Fibroblast of skin of right biceps (primary cell): Measurements from ENCODE around the gene DCTD.

Experiments
- DNase-seq: peaks from one replicate; pipeline ENCODE4 v3.0.0-alpha.2; 2013

DCTD gene

GRCh38 chr4:182888891-182889290, 28.3 kb downstream of the DCTD start:
- DNase-seq: no peak

DNA sequence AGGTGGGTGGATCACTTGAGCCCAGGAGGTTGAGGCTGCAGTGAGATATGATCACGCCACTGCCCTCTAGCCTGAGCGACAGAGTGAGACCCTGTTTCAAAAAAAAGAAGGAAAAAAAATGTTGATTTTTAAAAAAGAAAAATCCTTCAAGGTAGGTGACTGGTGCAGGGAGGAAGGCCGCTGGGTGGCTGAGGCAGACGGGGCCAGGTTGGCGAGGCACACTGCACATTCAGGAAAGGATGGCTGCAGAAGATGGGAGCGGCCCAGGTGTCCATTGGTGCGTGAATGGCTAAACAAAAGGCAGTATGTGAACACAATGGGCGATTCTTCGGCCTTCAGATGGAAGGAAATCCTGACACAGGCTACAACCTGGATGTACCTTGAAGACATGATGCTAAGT, 30.4 kb downstream of the DCTD start:
- DNase-seq: no peak

DNA sequence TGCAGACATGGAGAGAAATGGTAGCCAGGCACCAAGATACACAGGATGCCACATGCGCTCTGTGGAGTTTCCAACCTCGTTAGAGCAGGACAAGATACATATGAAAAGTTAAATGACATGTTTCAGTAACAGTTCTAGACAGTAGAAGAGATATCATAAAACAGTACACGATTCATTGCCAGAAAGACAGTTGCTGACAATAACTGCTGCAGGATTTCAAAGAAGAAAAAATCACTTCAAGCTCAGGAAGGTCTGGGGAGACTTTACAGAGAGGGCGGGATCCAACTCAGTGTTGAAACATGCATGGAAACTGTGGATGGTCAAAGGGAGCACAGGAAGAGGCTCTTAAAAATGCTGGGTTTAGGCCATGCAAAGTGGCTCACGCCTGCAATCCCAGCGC, 31.0 kb downstream of the DCTD start:
- no peak for DNase-seq

DNA sequence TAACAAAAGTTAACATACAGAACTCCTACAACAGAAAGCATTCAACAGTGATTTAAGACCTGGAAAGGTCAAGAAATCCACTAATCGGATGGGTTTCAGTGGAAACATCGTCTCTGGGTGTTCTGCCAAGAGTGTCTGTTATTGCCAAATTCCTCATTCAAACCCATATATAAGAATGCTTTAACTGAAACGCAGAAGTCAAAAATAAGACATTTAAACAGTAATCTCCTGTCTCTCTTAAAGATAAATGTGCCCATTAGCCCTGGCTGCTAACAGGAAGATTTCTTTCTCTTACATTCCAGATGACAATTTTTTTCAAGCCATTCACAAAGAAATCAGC, 31.5 kb downstream of the DCTD start:
- DNase-seq: peak; percentile 63

DNA sequence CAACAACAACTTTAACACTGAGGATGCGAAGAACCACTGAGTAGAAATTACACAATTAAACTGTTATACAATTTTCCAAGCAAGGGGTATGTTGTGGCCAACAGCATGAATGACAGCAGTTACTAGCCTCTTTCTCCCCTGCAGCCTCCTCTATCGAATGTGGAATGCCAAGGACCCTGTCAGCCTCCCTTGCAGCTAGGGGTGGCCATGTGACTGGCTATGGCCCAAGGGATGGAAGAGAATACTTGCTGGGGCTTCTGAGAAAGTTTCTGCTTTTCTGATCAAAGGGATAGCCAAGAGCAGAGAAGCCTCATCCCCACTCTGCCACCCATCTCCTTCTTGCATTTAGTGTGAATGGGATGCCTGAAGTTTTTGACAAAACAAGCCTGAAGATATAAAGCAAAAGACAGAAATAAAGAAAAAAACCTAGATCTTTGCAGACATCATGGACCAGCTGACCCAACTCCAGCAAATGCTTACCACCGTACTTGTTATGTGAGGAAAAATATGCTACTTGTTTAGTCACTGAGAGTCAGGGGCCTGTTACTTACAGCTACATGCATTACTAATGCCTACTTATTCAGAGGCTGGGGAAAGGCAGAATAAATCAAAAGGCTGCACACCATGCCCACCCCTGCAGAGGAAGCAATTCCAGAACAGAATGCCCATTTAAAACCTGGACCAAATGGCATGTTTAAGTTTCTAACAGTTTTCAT, 32.0 kb downstream of the DCTD start:
- no peak for DNase-seq

- DNase-seq: no peak
Observed at GRCh38 chr4:182884040-182884439, 33.1 kb downstream of the DCTD start.

DNA sequence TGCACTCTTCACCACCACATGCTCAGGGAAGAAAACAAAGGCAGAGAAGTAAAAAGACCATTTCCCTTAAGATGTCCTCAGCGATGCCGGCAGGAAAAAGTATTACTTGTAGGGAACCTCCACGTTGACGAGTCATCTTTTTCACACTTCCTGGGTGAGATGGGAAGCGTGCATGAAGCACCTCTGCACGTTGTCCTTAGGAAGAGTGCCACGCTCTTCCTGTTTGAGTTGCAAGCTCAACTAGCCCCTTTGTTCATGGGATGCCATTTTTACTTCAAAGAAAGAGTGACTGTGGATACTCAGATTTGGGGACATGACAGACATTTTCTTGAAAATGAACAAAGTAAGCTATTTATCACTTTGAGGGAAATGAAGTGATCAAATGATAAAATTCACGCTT, 33.8 kb downstream of the DCTD start:
- DNase-seq: no peak

DNA sequence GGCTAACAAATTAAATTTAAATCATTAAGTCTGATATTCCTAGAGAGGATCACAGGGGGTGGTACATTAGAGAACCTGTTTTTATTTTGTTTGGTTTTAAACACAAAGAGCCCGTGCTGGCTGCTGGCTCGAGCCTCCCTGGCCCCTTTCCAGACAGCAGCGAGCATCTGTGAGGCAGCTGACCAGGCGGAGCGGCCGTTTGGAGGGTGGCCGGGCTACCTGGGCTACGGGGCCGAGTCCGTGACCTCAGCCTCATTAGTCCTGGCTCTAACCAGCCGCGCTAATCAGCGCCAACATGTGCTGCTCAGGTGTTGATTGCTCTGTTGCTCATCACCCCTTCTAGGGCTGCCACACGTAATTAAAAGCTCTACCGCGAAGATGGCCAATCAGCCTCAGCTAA, 35.3 kb downstream of the DCTD start:
- no peak for DNase-seq

DNA sequence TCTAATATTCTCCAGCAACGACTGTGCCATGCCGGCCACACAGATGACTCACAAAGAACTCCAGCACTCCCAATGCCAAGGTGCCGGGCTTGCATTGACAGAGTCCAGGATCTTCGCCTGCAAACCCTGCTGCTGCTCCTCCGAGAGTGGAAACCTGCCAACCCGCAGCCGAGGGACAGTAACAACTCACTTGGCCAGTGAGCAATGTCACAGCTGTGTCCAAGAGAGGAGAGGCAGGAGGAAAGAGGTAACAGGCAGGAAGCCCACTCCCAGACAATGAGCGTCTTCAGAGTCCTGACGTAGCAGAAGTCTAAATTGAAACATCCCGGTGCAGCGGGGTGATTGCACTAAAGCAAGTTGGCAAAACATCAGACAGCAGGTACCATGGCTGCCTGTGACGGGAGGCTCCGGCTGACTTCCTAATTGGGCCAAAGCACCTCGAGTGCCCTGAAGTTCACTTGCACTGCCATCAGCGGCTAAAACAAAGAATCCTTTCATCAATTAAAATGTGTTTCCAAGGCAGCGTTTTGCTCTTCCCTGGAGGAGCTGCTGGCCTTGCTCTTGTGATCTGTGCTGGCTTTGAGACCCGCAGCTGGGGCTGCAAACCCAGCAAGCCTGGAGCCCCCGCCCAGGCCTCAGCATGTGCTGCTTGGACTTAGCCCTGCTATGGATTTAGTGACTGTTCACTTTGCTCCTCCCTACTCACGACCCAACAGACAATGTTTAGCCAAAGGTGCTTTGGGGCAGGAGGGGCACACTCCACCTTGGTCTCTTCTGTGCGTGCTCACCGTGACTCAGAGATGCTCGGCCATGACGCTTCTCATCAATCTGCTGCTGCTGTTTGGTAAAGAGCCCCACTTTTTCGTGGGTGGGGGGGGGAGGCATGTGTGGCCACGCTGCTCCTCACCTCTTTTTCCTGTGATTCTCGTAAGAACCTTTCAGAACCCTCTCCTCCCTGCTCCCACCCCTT, 36.5 kb downstream of the DCTD start:
- no peak for DNase-seq

DNA sequence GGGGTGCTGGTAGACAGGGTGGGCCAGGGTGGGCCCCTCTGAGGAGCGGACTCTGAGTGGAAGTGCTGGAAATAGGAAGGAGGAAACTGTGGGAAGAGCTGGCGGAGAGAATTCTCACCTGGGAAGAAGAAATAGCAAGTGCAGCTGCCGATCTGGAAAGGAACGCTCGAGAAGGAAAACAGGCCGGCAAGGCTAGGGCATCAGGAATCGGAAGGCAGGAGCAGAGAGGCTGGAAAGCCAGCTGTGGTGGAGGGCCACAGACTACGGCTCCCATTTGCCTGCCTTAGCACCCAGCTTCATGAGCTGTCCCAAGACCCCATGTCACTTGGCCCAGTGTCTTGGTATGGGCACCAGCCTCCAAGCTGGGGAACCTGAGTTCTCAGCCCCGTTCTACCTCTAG, 37.3 kb downstream of the DCTD start:
- no peak for DNase-seq

DNA sequence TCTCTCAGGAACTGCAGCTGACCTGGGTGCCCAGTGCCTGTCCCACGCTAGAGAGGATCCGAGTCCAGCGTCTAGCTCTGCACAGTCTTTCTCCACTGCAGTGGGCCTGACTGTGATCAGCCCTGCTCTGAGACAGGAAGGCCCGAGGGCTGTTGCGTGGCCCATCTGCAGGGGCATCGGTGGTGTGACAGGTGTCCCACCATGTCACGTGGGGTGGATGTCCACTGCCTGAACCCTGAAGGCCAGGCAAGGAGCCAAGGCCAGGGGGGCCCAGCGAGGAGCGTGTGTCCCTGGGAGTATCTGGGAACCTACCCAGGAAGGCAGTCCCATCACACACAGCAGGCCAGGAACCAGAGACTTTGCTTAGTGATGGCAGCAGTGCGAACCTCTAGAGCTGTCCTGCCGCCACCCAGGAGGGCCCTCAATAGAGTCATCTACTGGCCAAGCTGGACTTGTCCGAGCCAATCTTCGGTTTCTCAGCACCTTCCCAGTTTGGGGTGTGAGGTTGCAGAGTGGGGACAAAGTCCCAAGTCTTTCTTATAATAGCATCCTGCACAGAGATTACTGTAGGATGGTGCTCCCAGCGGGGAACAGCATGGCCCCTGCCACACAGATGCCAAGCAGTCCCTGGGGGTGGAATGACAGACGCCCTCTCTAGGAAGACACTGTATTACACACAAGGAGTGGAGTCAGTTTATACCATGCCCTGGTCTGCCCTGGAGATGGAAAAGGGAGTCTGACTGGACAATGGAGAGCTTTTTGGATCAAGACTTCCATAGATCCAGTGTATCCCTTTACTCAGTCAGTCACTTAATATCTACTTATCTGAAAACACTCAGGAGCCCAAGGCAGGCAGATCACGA, 38.3 kb downstream of the DCTD start:
- no peak for DNase-seq

DNA sequence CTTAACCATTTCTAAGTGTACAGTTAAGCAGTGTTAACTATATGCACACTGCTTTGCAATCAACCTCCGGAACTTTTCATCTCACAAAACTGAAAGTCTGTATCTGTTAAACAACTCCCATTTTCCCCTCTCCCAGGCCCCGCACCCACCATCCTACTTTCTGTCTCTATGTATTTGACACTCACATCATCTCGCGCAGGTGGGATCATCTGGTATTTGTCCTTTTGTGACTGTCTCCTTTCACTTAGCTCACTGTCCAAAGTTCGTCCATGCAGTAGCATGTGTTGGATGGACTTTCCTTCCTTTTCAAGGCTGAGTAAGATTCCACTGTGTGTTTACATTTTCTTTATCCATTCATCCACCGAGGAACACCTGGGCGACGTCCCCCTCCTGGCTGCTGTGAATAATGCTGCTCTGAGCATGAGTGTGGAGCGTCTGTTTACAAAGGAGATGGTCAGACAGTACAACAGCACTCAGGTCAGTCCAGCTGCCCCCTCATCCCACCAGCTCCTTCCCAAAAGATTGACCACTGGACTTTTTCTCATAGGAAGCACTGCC, 39.8 kb downstream of the DCTD start:
- DNase-seq: no peak

DNA sequence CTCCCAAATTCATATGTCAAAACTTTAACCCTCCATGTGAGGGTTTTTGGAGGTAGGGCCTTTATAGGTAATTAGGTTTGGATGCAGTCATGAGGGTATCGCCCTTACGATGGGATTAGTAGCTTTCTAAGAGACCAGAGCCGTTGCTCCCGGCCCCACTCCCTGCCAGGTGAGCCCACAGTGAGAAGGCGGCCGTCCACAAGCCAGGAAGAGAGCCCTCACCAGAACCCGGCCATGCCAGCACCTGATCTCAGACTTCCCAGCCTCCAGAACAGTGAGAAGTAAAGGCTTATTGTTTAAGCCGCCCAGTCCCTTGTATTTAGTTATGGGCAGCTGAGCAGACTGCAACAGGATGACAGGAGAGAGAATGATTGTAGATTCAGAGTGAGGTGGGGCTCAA, 40.8 kb downstream of the DCTD start:
- no peak for DNase-seq

DNA sequence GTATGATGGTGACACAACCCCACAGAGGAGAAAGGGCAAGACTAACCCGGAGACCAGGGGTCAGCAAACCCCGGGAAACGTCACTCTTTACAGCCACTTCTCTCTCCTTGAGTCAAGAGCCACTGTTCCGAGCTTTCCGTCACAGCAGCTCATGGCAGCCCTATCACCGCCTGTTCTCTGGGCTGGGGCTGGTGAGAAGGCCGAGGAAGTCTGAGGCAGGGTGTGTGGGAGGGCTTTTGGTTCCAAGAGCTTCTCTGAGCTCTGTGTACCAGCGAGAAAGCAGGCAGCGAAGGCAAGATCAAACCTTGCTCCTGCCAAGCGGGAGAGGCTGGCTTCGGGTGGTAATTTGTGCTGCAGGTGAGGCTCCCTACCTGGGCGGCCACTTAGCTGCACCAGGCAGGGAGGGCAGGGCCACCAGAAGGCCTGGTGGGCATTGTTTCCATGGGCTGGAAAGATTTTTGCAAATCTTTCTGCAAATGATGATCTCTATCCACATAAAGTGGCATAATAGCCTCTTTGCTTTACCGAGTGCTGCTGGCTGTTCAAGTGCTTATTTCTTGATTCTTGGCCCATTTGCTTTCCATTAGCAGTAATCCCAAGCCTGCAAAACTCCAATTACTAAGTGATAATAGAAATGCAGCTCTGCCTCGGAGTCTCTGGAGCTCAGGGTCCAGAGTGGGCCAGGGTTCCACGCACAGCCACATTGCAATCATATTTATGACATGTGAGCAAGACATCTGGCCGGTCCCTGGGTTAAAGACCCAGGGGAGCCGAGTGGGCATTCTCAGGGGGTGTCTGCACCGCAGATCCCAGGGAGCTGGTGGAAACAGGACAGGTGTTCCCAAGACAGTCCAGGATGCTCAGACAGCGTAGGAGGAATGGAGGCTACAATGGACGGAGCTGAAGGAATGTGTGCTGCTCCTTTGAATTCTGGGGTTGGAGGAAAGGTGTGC, 41.5 kb downstream of the DCTD start:
- no peak for DNase-seq

DNA sequence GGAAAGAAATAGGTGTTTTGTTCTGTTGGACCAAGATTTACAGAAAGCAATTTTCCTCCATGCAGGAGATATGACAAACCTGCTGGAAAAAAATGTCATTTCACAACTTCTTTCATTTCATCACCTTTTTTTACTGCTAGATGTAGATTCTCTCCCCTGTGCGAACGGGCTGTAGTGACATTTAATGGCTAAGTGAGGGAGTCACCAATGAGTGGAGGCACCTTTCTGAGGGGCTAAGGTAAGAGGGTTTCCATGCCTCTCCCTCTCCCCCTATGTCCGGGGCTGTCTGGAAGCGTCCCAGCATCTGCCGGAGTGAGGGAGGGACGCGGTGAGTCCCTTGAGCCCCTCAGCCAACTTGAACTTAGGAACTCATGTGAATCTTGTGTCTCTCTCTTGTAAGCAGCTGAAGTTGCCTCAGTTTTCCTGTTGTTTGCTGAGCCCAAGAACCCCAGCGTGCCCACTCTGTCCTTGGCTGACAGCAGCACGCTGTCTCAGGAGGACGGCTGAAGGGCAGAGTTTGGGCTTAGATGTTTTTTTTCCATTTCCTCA, 42.3 kb downstream of the DCTD start:
- DNase-seq: no peak

DNA sequence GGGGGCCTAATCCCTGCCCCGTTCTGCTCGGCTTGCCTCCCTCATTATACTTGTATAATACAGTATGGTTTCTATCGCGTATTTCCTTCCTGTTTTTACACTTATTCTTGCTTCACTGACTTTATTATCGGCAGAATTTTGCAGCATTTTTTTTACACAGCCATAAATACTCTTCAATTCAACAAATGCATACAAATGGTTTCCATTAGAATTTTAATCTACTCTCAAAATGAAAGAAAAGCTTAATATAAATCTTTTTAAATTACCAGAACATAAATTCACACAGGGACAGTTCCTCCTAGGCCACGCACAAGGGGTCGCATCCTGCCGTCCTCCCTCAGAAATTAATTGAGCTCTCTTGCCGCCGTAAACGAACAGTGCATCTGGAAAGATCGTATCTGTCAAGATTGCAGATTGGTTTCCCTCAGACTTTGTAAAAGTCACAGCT, 42.9 kb downstream of the DCTD start:
- DNase-seq: no peak

DNA sequence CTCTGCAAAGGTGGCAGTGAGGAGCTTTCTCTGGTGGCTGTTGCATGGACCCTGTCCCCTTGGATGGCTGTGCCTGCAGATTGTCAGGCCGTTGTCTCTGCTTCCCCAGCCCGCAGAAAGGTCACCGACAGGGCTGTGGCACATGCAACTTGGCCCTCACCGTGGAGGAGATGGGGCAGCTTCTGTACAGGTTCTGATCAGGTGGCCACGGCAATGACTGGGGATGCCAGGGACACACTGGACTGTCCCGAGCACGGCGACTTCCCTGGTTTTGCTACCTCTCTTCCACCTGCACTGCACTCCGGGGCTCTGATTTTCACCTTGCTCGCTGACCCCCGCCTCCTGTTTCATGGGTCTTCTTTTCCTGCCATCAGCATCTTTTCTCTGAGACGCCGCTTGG, 43.5 kb downstream of the DCTD start:
- DNase-seq: no peak

GRCh38 chr4:182873289-182873688, 43.9 kb downstream of the DCTD start:
- no peak for DNase-seq

DNA sequence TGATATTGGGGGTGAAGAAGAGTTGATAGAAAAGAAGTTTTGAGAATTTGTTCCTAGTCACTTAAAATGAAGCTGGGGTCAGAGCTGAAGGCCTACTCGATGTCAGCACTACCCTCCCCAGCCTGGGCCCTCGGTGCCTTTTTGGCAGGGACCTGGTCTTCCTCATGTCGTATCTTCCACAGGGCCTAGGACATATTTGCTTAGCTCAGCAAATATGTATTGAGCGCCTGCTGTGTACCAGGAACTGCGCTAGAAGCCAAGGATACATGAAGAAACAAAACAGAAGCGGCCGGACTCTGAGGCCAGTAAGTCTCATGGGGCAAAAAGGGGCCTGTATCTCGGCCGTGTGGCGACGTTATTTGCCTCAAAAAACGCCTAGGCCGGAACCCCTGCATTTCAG, 44.3 kb downstream of the DCTD start:
- DNase-seq: no peak

DNA sequence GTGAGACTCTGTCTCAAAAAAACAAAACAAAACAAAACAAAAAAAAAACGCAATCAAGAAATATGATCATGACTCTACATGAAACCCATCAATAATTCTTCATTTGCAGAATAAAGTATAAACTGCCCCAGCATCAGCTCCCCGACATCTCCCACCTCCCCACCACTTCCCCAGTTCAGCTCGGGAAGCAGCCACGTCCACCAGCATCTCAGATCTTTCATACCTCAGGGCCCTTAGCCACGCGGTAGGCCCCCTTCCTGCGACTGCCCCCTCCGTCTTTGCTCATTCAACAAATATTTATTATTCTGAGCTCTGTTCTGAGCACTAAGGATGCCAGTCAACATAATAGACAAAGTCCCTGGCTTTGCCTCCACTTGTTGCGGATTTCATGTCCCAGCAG, 45.6 kb downstream of the DCTD start:
- DNase-seq: no peak

GRCh38 chr4:182869697-182870096, 47.5 kb downstream of the DCTD start:
- DNase-seq: no peak

DNA sequence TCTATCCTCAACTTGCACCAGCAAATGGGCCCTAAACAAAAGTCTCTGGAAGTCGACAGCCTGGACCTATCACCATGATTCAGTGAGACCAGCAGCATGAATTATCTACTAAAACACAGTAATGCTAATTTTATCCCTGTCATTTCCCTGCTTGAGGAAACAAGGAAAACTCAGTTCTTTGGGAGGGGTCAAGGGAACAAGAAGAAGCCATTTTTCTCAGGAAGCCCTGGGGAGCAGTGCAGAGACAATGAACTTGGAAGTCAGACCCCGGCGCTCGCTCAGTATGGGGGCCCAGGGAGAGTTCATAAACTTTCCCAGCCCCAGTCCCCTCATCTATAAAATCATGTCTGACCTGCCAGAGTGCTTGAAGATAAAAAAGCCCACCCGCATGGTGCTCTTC, 50.4 kb downstream of the DCTD start:
- no peak for DNase-seq
